Right lobe of liver (tissue), 4 donors: ENCODE results near the gene LANCL2.

Source experiments
- CTCF ChIP-seq, 4 donors: fragments of 200-600 bp in 3 of 4; fragments of 450-650 bp in 1 of 4; IDR thresholded peaks; one replicate each; pipeline versions ENCODE4 v1.5.1 to v1.8.0; 2016 to 2022; ENCODE audit warnings: antibody characterized with exemption in 4 of 4, mild to moderate bottlenecking in 2 of 4
- POLR2A ChIP-seq: fragments of 450-650 bp; IDR thresholded peaks from one replicate; pipeline ENCODE4 v1.6.1; 2017; ENCODE audit warnings: antibody characterized with exemption, mild to moderate bottlenecking
- donor health status: DM: no; HTN: no; CAD: no.
- donor health status: DM: no; HTN: no; CAD: no.
- donor health status: DM: no; HTN: yes; CAD: no.

DNA sequence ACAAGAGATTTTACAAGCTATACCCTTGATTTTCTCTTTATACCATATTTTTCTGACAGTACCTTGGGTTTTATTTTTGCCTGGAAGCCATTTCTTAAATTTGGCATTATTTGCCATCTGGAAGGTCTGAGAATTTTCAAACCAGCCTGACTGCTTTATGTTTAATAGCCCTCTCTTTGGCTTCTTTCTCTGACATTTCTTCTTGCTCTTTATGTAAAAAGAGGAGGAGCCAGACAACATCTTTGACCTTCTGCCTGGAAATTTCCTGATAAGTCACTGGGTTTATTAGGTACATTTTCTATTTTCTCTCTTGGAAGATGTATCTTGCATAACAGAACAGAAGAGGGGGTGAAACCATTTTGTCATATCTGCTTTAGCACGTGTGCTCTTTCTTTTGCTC lies 79.6 kb downstream of the LANCL2 start:
- no peak for TF ChIP-seq POLR2A
- TF ChIP-seq CTCF (IDR thresholded peaks at IDR 0.05) = no peak
